ENCODE results near the gene CLIC1. TPM values are rescaled to one million over a fixed set of nuclear protein-coding genes. Genes with fewer than 3 reads are reported as not detected.

The CLIC1 gene
- total and polyA plus RNA-seq, 12 donors = 109 to 426 (median 217) TPM

GRCh38 chr6:31707701-31708100, 28.6 kb downstream of the CLIC1 start:
- no peak for DNase-seq
- no peak overlapping the region for H3K27ac ChIP-seq
- WGBS, 4 donors = 80 to 92% (median 87%) methylated on average over 1 to 10 of the region's 10 CpGs
- no peaks in the 10 kb centered on the region for H3K27me3 ChIP-seq
- TF ChIP-seq CTCF (IDR thresholded peaks at IDR 0.05) (no peak), POLR2A (IDR thresholded peaks at IDR 0.05) (no peak)
- no peaks in the 10 kb centered on the region for H3K36me3 ChIP-seq (replicated peaks in 1 of 2)
- intact Hi-C loops (cut with DNase I) = no loop called here
- H3K9me3 ChIP-seq (replicated peaks in 1 of 3) = no peaks in the 10 kb centered on the region
- no peak overlapping the region for H3K4me3 ChIP-seq
- peaks cover 0 to 6% of the 10 kb centered on the region in 2 donors for H3K4me1 ChIP-seq (replicated peaks in 1 of 2)

- intact Hi-C loops (cut with DNase I) = no loop called here
- WGBS, 4 donors = 55 to 75% (median 68%) methylated on average over 3 of the region's 3 CpGs
- Histone ChIP-seq H3K36me3 (replicated peaks in 1 of 2) (no peaks in the 10 kb centered on the region), H3K27me3 (no peaks in the 10 kb centered on the region), H3K4me1 (replicated peaks in 1 of 2) (peaks cover 7 to 13% of the 10 kb centered on the region in 2 donors), H3K27ac (peak within 1 kb of the TSS in 1 of 5 donors; percentile 14), H3K4me3 (no peak within 1 kb of the TSS), H3K9me3 (replicated peaks in 1 of 3) (no peaks in the 10 kb centered on the region)
- no peak for DNase-seq
- TF ChIP-seq CTCF (IDR thresholded peaks at IDR 0.05) = no peak
These were observed 29.7 kb downstream of the CLIC1 start, which contains the start of gene LY6G6F for GRCh38 chr6:31706599-31706998. Gene LY6G6F, plus strand, starts transcription at chr6:31706866. Its CDS starts 41 bp downstream, at chr6:31706907.

GRCh38 chr6:31705931-31706330, 30.4 kb downstream of the CLIC1 start:
- Histone ChIP-seq H3K4me1 (replicated peaks in 1 of 2) (peaks cover 8 to 20% of the 10 kb centered on the region in 2 donors), H3K27ac (peak overlapping the region in 1 of 5 donors; percentile 14), H3K27me3 (no peaks in the 10 kb centered on the region), H3K4me3 (no peak overlapping the region), H3K36me3 (replicated peaks in 1 of 2) (no peaks in the 10 kb centered on the region), H3K9me3 (replicated peaks in 1 of 3) (no peaks in the 10 kb centered on the region)
- TF ChIP-seq CTCF (IDR thresholded peaks at IDR 0.05) = no peak
- TF ChIP-seq POLR2A (IDR thresholded peaks at IDR 0.05) = no peak
- no peak for DNase-seq
- intact Hi-C loops (cut with DNase I) = no loop called here
- WGBS, 4 donors = 42 to 63% (median 49%) methylated on average over 5 to 6 of the region's 6 CpGs

GRCh38 chr6:31702819-31703716, 33.3 kb downstream of the CLIC1 start, which contains the start of gene ABHD16A:
Gene ABHD16A, minus strand, starts transcription at chr6:31703324. Its CDS starts 43 bp downstream, at chr6:31703281.
- Histone ChIP-seq H3K27me3 (no peaks in the 10 kb centered on the region), H3K4me3 (peak within 1 kb of the TSS; percentile 58 to 84 (median 80)), H3K4me1 (replicated peaks in 1 of 2) (peaks cover 8 to 25% of the 10 kb centered on the region in 2 donors), H3K9me3 (replicated peaks in 1 of 3) (no peaks in the 10 kb centered on the region), H3K36me3 (replicated peaks in 1 of 2) (peaks cover 0 to 15% of the 10 kb centered on the region in 2 donors), H3K27ac (peak within 1 kb of the TSS; percentile 90 to 99 (median 96))
- 1% methylated on average over 42 to 54 of the region's 54 CpGs for WGBS, 4 donors
- TF ChIP-seq POLR2A (IDR thresholded peaks at IDR 0.05) = peak; percentile 91
- peak in 3 of 6 experiments; percentile 12 to 19 (median 18) for TF ChIP-seq CTCF (IDR thresholded peaks at IDR 0.05)
- peak; percentile 98 to 100 (median 99) for DNase-seq
- intact Hi-C loops (cut with DNase I) = no loop called here
